ENCODE results near the gene POLRMT. TPM values are rescaled to one million over a fixed set of nuclear protein-coding genes. Genes with fewer than 3 reads are reported as not detected.

The POLRMT gene
- total RNA-seq, 1 donor from 2014 or later, result 68.4 TPM

GRCh38 chr19:679418-680286, 46.3 kb upstream of the POLRMT start:
- peaks cover 3% of the 10 kb centered on the region for H3K27me3 Mint-ChIP-seq
- no peak overlapping the region for H3K27ac Mint-ChIP-seq
- H3K9me3 Mint-ChIP-seq (ENCODE audit: low read depth), result no peaks in the 10 kb centered on the region
- H3K4me3 Mint-ChIP-seq (ENCODE audit: low read depth), result peak overlapping the region; percentile 70
- TF ChIP-seq, protein P1, sequence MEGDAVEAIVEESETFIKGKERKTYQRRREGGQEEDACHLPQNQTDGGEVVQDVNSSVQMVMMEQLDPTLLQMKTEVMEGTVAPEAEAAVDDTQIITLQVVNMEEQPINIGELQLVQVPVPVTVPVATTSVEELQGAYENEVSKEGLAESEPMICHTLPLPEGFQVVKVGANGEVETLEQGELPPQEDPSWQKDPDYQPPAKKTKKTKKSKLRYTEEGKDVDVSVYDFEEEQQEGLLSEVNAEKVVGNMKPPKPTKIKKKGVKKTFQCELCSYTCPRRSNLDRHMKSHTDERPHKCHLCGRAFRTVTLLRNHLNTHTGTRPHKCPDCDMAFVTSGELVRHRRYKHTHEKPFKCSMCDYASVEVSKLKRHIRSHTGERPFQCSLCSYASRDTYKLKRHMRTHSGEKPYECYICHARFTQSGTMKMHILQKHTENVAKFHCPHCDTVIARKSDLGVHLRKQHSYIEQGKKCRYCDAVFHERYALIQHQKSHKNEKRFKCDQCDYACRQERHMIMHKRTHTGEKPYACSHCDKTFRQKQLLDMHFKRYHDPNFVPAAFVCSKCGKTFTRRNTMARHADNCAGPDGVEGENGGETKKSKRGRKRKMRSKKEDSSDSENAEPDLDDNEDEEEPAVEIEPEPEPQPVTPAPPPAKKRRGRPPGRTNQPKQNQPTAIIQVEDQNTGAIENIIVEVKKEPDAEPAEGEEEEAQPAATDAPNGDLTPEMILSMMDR (IDR thresholded peaks at IDR 0.05; ENCODE audit: unreplicated experiment), result no peak
- no peaks in the 10 kb centered on the region for H3K36me3 Mint-ChIP-seq (ENCODE audit: insufficient read depth)
- DNase-seq (ENCODE audit: low spot score, unreplicated experiment), result no peak
- peaks cover 5% of the 10 kb centered on the region for H3K4me1 Mint-ChIP-seq (ENCODE audit: low read depth)

- H3K4me1 Mint-ChIP-seq (ENCODE audit: low read depth), result peaks cover 5% of the 10 kb centered on the region
- TF ChIP-seq, protein P1 (IDR thresholded peaks at IDR 0.05; ENCODE audit: unreplicated experiment), result no peak
- H3K9me3 Mint-ChIP-seq (ENCODE audit: low read depth), result no peaks in the 10 kb centered on the region
- H3K36me3 Mint-ChIP-seq (ENCODE audit: insufficient read depth), result no peaks in the 10 kb centered on the region
- H3K27ac Mint-ChIP-seq, result peak overlapping the region; percentile 82
- peaks cover 3% of the 10 kb centered on the region for H3K27me3 Mint-ChIP-seq
- H3K4me3 Mint-ChIP-seq (ENCODE audit: low read depth), result peak overlapping the region; percentile 70
- no peak for DNase-seq (ENCODE audit: low spot score, unreplicated experiment)
Observed at GRCh38 chr19:678791-679388, 45.6 kb upstream of the POLRMT start.

DNA sequence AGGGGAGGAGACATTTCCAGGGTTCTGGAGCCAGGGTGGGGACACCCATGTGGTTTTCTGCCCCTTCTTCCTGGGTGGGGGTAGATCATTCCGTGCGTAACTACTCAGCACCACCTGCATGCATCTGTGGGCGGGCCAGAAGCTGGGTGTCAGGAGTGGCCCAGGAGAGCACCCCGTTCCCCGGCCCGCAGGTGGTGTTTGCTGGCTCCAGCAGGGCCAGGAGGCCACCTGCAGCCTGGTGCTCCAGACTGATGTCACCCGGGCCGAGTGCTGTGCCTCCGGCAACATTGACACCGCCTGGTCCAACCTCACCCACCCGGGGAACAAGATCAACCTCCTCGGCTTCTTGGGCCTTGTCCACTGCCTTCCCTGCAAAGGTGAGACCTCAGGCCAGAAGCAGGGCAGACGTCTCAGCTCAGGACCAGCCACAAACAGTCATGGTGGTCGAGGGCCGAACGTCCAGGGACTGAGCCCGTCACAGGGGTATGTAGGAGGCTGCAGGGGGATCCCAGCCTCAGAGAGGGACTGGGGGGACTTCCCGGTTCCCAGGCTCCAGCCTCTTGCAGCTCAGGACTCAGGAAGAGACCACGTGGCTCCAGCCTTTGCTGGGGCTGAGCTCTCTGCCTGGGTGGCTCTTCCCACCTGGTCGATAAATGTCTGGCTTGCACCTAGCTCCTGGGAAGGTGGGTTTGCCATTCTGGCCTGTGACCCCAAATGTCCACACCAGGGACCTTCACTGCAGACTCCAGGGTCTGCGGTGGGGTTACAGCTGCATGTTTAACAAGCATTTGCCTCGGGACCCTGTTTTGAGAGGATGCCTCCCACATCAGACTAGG, 44.5 kb upstream of the POLRMT start:
- peaks cover 6% of the 10 kb centered on the region for H3K27me3 Mint-ChIP-seq
- H3K4me3 Mint-ChIP-seq (ENCODE audit: low read depth), result peak overlapping the region; percentile 14
- H3K27ac Mint-ChIP-seq, result no peak overlapping the region
- H3K4me1 Mint-ChIP-seq (ENCODE audit: low read depth), result peaks cover 5% of the 10 kb centered on the region
- H3K9me3 Mint-ChIP-seq (ENCODE audit: low read depth), result no peaks in the 10 kb centered on the region
- H3K36me3 Mint-ChIP-seq (ENCODE audit: insufficient read depth), result no peaks in the 10 kb centered on the region
- TF ChIP-seq, protein P1 (IDR thresholded peaks at IDR 0.05; ENCODE audit: unreplicated experiment), result no peak
- no peak for DNase-seq (ENCODE audit: low spot score, unreplicated experiment)

DNA sequence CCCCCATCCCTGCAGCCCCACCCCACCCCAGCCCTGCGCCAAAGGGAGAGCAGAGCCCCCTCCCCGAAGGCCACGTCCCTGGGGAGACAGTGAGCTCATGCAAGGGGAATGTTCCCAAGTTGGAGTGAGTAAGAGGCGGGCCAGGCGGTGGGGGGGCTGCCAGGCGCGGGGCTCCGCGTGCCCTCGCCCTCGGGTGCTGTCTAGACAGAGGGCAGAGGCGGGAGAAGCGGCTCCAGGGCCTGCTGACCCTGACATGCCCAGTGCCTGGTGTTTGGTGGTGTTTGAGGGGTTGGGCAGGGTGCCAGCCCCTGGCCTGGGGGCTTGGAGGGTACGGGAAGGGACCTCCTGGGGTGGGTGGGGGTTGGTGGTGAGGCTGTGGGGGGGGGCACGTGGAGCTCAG, 43.9 kb upstream of the POLRMT start:
- peaks cover 6% of the 10 kb centered on the region for H3K27me3 Mint-ChIP-seq
- TF ChIP-seq, protein P1 (IDR thresholded peaks at IDR 0.05; ENCODE audit: unreplicated experiment), result no peak
- H3K4me3 Mint-ChIP-seq (ENCODE audit: low read depth), result no peak overlapping the region
- peaks cover 5% of the 10 kb centered on the region for H3K4me1 Mint-ChIP-seq (ENCODE audit: low read depth)
- no peak overlapping the region for H3K27ac Mint-ChIP-seq
- H3K9me3 Mint-ChIP-seq (ENCODE audit: low read depth), result no peaks in the 10 kb centered on the region
- H3K36me3 Mint-ChIP-seq (ENCODE audit: insufficient read depth), result no peaks in the 10 kb centered on the region
- DNase-seq (ENCODE audit: low spot score, unreplicated experiment), result no peak
